ENCODE results near the gene CACNG6.

- TF ChIP-seq CTCF (optimal IDR thresholded peaks at IDR 0.05 in 1 of 3, IDR thresholded peaks at IDR 0.05 in 1 of 3, conservative IDR thresholded peaks at IDR 0.05 in 1 of 3; ENCODE audit: extremely low read depth in 1 of 3, insufficient read depth in 2 of 3, low read length in 3 of 3) (no peak), EZH2 (IDR thresholded peaks at IDR 0.05; ENCODE audit: low read length) (no peak)
Measured at GRCh38 chr19:53944416-53944815, 47.0 kb upstream of the CACNG6 start.
